OCI-LY3 (cell line): ENCODE results near the gene TTLL9.

Experiments used
- CTCF ChIP-seq: fragments of 200-600, 300-600 bp; sonication (generic); IDR thresholded peaks from 2 replicates; pipeline ENCODE4 v1.5.1; 2014; ENCODE audit warnings: antibody characterized with exemption, low read length, low read depth
- EZH2phosphoT487 ChIP-seq: fragments of 200-600 bp; shearing (Covaris generic); IDR thresholded peaks from 2 replicates; pipeline ENCODE4 v1.6.1; 2018; ENCODE audit warnings: antibody characterized with exemption, mixed run types, low read depth

DNA sequence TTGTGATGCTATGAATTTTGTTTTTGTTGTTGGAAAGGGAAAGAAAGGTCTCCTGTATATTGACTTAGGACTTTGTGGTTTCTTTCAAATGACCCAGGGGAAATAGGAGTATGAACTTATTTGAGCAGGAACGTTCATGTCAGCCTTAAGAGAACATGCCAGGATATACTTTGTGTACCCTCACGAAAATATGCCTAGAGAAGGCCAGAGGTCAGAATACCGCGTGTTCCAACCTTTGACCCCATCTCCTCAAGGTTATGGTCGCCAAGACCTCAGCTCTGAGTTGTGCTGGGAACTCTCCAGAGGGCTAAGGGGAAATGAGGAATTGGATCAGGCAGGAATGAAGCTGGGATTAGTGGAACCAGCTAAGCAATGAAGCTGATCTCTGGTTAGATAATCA, 11.5 kb downstream of the TTLL9 start:
- no peak for TF ChIP-seq CTCF
- TF ChIP-seq EZH2phosphoT487: no peak
